Measurements from ENCODE around the gene C2CD4D. TPM values are rescaled to one million over a fixed set of nuclear protein-coding genes. Genes with fewer than 3 reads are reported as not detected.

Gene C2CD4D
- total RNA-seq, 1 experiment from 2014 or later: 0.94 TPM

DNA sequence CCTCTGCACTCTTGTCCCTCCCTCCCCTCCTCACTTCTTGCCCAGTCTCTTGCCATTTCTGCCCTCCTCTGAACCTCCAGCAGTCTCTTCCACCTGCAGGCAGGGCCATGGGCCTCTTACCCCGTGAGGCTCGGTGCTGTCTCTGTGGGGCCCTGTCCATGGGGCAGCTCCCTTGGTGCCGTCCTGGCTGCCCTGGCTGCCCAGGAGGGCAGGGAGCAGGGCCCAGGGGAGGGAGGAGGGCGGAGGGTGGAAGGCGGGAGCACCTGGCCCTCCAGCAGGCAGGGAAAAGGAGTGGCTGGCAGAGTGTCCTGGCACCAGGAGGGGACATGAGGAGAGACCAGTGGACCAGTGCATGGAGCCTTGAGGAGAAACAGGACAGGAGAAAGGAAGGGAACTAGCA lies 8.0 kb downstream of the C2CD4D start, which contains the start of gene RORC:
TSS of gene RORC (minus strand) at position 198 of the 400 bp plus-strand sequence. CDS start at position 160, 38 bp downstream.
- ATAC-seq (no peak), DNase-seq (ENCODE audit: low spot score) (no peak)
- no peaks in the 10 kb centered on the region for H3K9me3 Mint-ChIP-seq
- CTCF ChIA-PET: interaction anchor here (2.0 kb wide), 1 partner anchor 8 kb away, joined by 17 read pairs; the partner anchor contains the start of gene C2CD4D
- H3K36me3 Mint-ChIP-seq: no peaks in the 10 kb centered on the region
- no peak within 1 kb of the TSS for H3K4me3 Mint-ChIP-seq
- H3K27me3 Mint-ChIP-seq (ENCODE audit: low read depth): peaks cover 8% of the 10 kb centered on the region
- peaks cover 38% of the 10 kb centered on the region for H3K4me1 Mint-ChIP-seq
- no peak within 1 kb of the TSS; the same call in 1 of the 2 replicates for H3K27ac Mint-ChIP-seq
- TF ChIP-seq, protein P1, sequence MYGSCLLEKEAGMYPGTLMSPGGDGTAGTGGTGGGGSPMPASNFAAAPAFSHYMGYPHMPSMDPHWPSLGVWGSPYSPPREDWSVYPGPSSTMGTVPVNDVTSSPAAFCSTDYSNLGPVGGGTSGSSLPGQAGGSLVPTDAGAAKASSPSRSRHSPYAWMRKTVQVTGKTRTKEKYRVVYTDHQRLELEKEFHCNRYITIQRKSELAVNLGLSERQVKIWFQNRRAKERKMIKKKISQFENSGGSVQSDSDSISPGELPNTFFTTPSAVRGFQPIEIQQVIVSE (CRISPR knock-in tag; IDR thresholded peaks at IDR 0.05; ENCODE audit: borderline replicate concordance): no peak
- TF ChIP-seq OVOL2 (CRISPR knock-in tag; IDR thresholded peaks at IDR 0.05; ENCODE audit: borderline replicate concordance) (no peak), NR3C1 (CRISPR knock-in tag; conservative IDR thresholded peaks at IDR 0.05; ENCODE audit: low read depth) (no peak), ZNF263 (CRISPR knock-in tag; IDR thresholded peaks at IDR 0.05; ENCODE audit: low read depth) (0 out of 2 replicates have a peak, but pooled peaks have one; percentile 23)
- TF ChIP-seq, protein P2, sequence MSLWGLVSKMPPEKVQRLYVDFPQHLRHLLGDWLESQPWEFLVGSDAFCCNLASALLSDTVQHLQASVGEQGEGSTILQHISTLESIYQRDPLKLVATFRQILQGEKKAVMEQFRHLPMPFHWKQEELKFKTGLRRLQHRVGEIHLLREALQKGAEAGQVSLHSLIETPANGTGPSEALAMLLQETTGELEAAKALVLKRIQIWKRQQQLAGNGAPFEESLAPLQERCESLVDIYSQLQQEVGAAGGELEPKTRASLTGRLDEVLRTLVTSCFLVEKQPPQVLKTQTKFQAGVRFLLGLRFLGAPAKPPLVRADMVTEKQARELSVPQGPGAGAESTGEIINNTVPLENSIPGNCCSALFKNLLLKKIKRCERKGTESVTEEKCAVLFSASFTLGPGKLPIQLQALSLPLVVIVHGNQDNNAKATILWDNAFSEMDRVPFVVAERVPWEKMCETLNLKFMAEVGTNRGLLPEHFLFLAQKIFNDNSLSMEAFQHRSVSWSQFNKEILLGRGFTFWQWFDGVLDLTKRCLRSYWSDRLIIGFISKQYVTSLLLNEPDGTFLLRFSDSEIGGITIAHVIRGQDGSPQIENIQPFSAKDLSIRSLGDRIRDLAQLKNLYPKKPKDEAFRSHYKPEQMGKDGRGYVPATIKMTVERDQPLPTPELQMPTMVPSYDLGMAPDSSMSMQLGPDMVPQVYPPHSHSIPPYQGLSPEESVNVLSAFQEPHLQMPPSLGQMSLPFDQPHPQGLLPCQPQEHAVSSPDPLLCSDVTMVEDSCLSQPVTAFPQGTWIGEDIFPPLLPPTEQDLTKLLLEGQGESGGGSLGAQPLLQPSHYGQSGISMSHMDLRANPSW (CRISPR knock-in tag; conservative IDR thresholded peaks at IDR 0.05; ENCODE audit: low read depth): no peak
- POLR2A ChIA-PET: no interaction called here

- ChIA-PET CTCF (interaction anchor here (0.6 to 2.0 kb wide), 8 partner anchors 9 to 190 kb away, joined by 3 to 17 read pairs (median 5); partner anchors contain the start of genes C2CD4D and TDRKH), POLR2A (no interaction called here)
- H3K9me3 Mint-ChIP-seq: no peaks in the 10 kb centered on the region
- H3K36me3 Mint-ChIP-seq: no peaks in the 10 kb centered on the region
- DNase-seq (ENCODE audit: low spot score) (no peak), ATAC-seq (no peak)
- no peak overlapping the region for H3K4me3 Mint-ChIP-seq
- peaks cover 4% of the 10 kb centered on the region for H3K27me3 Mint-ChIP-seq (ENCODE audit: low read depth)
- H3K4me1 Mint-ChIP-seq: peaks cover 38% of the 10 kb centered on the region
- H3K27ac Mint-ChIP-seq: no peak overlapping the region
- TF ChIP-seq TCF7 (CRISPR knock-in tag; IDR thresholded peaks at IDR 0.05; ENCODE audit: low read depth) (no peak), TP53 (CRISPR knock-in tag; IDR thresholded peaks at IDR 0.05) (no peak), ZNF121 (CRISPR knock-in tag; IDR thresholded peaks at IDR 0.05) (no peak), RELA (CRISPR knock-in tag; IDR thresholded peaks at IDR 0.05; ENCODE audit: borderline replicate concordance) (no peak), IRF2 (CRISPR knock-in tag; IDR thresholded peaks at IDR 0.05; ENCODE audit: borderline replicate concordance, low read depth) (no peak), NFYB (CRISPR knock-in tag; conservative IDR thresholded peaks at IDR 0.05; ENCODE audit: low read depth) (no peak), ZNF396 (CRISPR knock-in tag; IDR thresholded peaks at IDR 0.05; ENCODE audit: borderline replicate concordance) (no peak), TEAD4 (CRISPR knock-in tag; IDR thresholded peaks at IDR 0.05) (no peak), TEAD1 (CRISPR knock-in tag; IDR thresholded peaks at IDR 0.05) (no peak), FOXJ3 (CRISPR knock-in tag; IDR thresholded peaks at IDR 0.05; ENCODE audit: borderline replicate concordance) (no peak), ZNF138 (CRISPR knock-in tag; conservative IDR thresholded peaks at IDR 0.05) (no peak), ZNF317 (CRISPR knock-in tag; IDR thresholded peaks at IDR 0.05; ENCODE audit: borderline replicate concordance, low read depth) (no peak), GRHL2 (CRISPR knock-in tag; IDR thresholded peaks at IDR 0.05; ENCODE audit: insufficient replicate concordance, severe bottlenecking) (no peak), KAT7 (CRISPR knock-in tag; IDR thresholded peaks at IDR 0.05; ENCODE audit: borderline replicate concordance) (no peak), NFATC4 (CRISPR knock-in tag; IDR thresholded peaks at IDR 0.05) (no peak), EMX1 (CRISPR knock-in tag; IDR thresholded peaks at IDR 0.05) (no peak), ZBTB21 (CRISPR knock-in tag; IDR thresholded peaks at IDR 0.05; ENCODE audit: borderline replicate concordance) (no peak)
- TF ChIP-seq, protein P2 (CRISPR knock-in tag; conservative IDR thresholded peaks at IDR 0.05; ENCODE audit: low read depth): no peak
- TF ChIP-seq, protein P3, sequence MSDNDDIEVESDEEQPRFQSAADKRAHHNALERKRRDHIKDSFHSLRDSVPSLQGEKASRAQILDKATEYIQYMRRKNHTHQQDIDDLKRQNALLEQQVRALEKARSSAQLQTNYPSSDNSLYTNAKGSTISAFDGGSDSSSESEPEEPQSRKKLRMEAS (CRISPR knock-in tag; IDR thresholded peaks at IDR 0.05): no peak
- TF ChIP-seq, protein P4, sequence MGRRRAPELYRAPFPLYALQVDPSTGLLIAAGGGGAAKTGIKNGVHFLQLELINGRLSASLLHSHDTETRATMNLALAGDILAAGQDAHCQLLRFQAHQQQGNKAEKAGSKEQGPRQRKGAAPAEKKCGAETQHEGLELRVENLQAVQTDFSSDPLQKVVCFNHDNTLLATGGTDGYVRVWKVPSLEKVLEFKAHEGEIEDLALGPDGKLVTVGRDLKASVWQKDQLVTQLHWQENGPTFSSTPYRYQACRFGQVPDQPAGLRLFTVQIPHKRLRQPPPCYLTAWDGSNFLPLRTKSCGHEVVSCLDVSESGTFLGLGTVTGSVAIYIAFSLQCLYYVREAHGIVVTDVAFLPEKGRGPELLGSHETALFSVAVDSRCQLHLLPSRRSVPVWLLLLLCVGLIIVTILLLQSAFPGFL (CRISPR knock-in tag; IDR thresholded peaks at IDR 0.05; ENCODE audit: borderline replicate concordance): no peak
Observed at GRCh38 chr1:151831256-151831591, 8.4 kb downstream of the C2CD4D start.

All from WTC11 (cell line).